Activated B cell treated with CpG ODN at 0.5 μM for 24 hours (primary cell): Measurements from ENCODE around the gene PRRT1B. TPM values are rescaled to one million over a fixed set of nuclear protein-coding genes. Genes with fewer than 3 reads are reported as not detected.

ENCODE experiments used
- ATAC-seq: fragments of 200-7000 bp; cut with Tn5 transposase; one replicate; pipeline ENCODE4 v1.10.0; 2021; ENCODE audit warnings: low read depth, mild to moderate bottlenecking, moderate library complexity
- CTCF ChIA-PET: fragments of 350-600 bp; sonication (Branson Sonifier 250); formaldehyde crosslinking; loops from one replicate; lab custom pipeline; 2021; ENCODE audit warnings: antibody characterized with exemption; lab: Charles Lee
- POLR2A ChIA-PET: fragments of 350-600 bp; sonication (Branson Sonifier 250); formaldehyde crosslinking; loops from one replicate; lab custom pipeline; 2021; ENCODE audit warnings: antibody characterized with exemption; lab: Charles Lee
- DNase-seq: peaks from one replicate; pipeline ENCODE4 v3.0.0; 2022
- H3K27ac Mint-ChIP-seq: one replicate; pipeline ENCODE4 v1.8.0; 2020; ENCODE audit warnings: mixed read lengths
- H3K27me3 Mint-ChIP-seq: one replicate; pipeline ENCODE4 v1.8.0; 2021; ENCODE audit warnings: mixed read lengths
- H3K36me3 Mint-ChIP-seq: one replicate; pipeline ENCODE4 v1.8.0; 2021; ENCODE audit warnings: low read depth, mixed read lengths
- H3K4me1 Mint-ChIP-seq: one replicate; pipeline ENCODE4 v1.8.0; 2021; ENCODE audit warnings: mixed read lengths
- H3K4me3 Mint-ChIP-seq: one replicate; pipeline ENCODE4 v1.8.0; 2020; ENCODE audit warnings: mild to moderate bottlenecking, mixed read lengths
- H3K9me3 Mint-ChIP-seq: one replicate; pipeline ENCODE4 v1.8.0; 2020; ENCODE audit warnings: mixed read lengths
- CTCF ChIP-seq: fragments of 200-600 bp; IDR thresholded peaks from one replicate; pipeline ENCODE4 v1.8.0; 2022; ENCODE audit warnings: antibody characterized with exemption, mild to moderate bottlenecking
- intact Hi-C: fragments of 100-400 bp; cut with micrococcal nuclease; formaldehyde crosslinking; loops from one replicate; pipeline ENCODE4 v1.15.1; 2024
- total RNA-seq: library from RNA; stranded (reverse); gene quantifications from 2 replicates; pipeline ENCODE4 v1.2.3, GENCODE V29; 2022

PRRT1B gene
- total RNA-seq, 1 donor from 2014 or later: not detected

GRCh38 chr9:131525643-131526565, 19.4 kb upstream of the PRRT1B start:
- intact Hi-C loops: no loop called here

GRCh38 chr9:131528186-131528585, 17.1 kb upstream of the PRRT1B start:
- ATAC-seq (no peak), DNase-seq (no peak)
- Mint-ChIP-seq H3K9me3 (no peaks in the 10 kb centered on the region), H3K4me3 (peak overlapping the region; percentile 61), H3K27me3 (no peaks in the 10 kb centered on the region), H3K27ac (no peak overlapping the region), H3K36me3 (peaks cover 55% of the 10 kb centered on the region), H3K4me1 (peaks cover 9% of the 10 kb centered on the region)
- intact Hi-C loops: no loop called here
- ChIA-PET CTCF (no interaction called here), POLR2A (interaction anchor here (0.7 kb wide), 1 partner anchor 1241 kb away, joined by 7 read pairs; no protein-coding TSS in a partner anchor)
- no peak for TF ChIP-seq CTCF

More at GRCh38 chr9:131525643-131526565, 19.4 kb upstream of the PRRT1B start:
- ATAC-seq: no peak
- Mint-ChIP-seq H3K4me1 (peaks cover 9% of the 10 kb centered on the region), H3K9me3 (no peaks in the 10 kb centered on the region), H3K27ac (no peak overlapping the region), H3K36me3 (peaks cover 75% of the 10 kb centered on the region), H3K4me3 (no peak overlapping the region), H3K27me3 (no peaks in the 10 kb centered on the region)
- no peak for TF ChIP-seq CTCF
- ChIA-PET POLR2A (interaction anchor here (0.6 kb wide), 1 partner anchor 9 kb away, joined by 3 read pairs; no protein-coding TSS in a partner anchor), CTCF (no interaction called here)
- no peak for DNase-seq

- no peak for ATAC-seq
- Mint-ChIP-seq H3K9me3 (no peaks in the 10 kb centered on the region), H3K4me3 (no peak overlapping the region), H3K27ac (no peak overlapping the region), H3K27me3 (no peaks in the 10 kb centered on the region), H3K36me3 (peaks cover 50% of the 10 kb centered on the region), H3K4me1 (peaks cover 9% of the 10 kb centered on the region)
- CTCF ChIA-PET: no interaction called here
- TF ChIP-seq CTCF: no peak
- DNase-seq: no peak
- POLR2A ChIA-PET: no interaction called here
- intact Hi-C loops: no loop called here
Measured at GRCh38 chr9:131528886-131529505, 16.3 kb upstream of the PRRT1B start.

GRCh38 chr9:131529597-131530545, 15.5 kb upstream of the PRRT1B start:
- Mint-ChIP-seq H3K4me1 (peaks cover 17% of the 10 kb centered on the region), H3K9me3 (no peaks in the 10 kb centered on the region), H3K36me3 (peaks cover 42% of the 10 kb centered on the region), H3K27ac (no peak overlapping the region), H3K27me3 (no peaks in the 10 kb centered on the region), H3K4me3 (peak overlapping the region; percentile 79)
- POLR2A ChIA-PET: no interaction called here
- intact Hi-C loops: loop anchor here (2.0 to 5.0 kb wide), 3 partner anchors 27 to 217 kb away; partner anchors contain the start of gene POMT1
- TF ChIP-seq CTCF: no peak
- ATAC-seq (no peak), DNase-seq (no peak)
- CTCF ChIA-PET: no interaction called here
